Tracheal epithelial cell (primary cell): ENCODE data around the gene OR5B12. TPM values are rescaled to one million over a fixed set of nuclear protein-coding genes. Genes with fewer than 3 reads are reported as not detected.

Experiments used
- total RNA-seq: library from RNA; depleted of rRNA; stranded (reverse); fragments of >200 nt; gene quantifications from 2 replicates; pipeline ENCODE4 v1.2.1, GENCODE V29; 2014

OR5B12 gene
- total RNA-seq = not detected in 2 replicates

DNA sequence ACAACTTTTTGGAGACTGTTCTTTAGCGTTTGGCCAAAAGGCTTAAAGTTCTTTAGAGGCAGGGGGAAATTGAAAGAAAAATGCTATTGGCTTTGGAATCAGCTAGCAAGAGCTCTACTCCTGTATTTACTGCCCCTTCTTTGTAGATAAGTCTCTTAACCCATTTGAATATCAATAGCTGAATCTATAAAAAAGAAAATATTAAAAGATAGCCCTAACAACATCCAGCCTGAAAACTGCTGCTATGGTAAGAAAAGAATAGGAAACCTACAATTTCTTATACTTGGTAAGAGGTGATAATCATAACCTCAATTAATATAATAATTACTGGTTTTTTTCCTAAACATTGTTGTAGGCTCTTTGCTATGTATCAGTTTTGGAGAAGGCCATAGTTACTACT is at the start of gene OR5B12:
TSS of gene OR5B12 (minus strand) at position 101 of the 400 bp plus-strand sequence. CDS start 2,085 bp downstream, outside the sequence.

DNA sequence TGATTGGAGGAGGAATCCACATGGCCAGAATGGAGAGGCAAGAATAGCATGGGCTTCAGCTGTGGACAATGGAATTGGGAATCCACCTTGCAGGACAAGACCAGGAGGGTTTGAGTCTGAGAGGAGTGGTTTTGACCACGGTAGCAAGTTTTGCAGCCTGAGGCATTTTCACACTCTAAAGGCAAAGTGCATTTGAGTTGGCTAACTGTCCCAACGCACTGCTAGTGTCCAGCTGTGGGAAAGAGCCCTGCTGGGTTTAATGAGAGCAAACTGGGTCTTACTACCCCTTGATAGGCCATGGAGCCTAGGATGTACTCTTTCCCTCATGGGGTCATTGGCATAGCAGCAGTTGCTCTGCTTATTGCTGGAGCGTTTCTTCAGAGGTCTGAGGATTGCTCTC is 14.0 kb downstream of the OR5B12 start, which contains the start of gene OR5B2:
TSS of gene OR5B2 (minus strand) at position 101 of the 400 bp plus-strand sequence. CDS start 4,860 bp downstream, outside the sequence.

DNA sequence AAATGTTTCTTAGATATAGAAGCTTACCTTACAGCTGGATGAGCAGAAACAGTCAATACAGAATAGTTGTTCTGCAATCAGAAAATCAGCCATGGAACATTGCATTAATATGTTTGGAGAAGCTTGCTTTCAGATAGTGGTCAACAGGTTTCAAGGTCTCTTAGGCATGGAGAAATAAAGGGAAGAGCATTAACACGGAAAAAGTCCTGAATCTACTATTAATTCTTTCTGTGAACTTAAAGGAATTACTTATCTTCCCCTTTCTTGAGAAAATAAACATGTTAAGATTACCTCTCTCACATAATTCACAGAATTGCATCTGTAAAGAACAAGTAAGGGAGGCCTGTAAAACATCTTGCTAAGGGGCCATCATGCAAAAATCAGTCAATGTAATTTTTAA is 35.3 kb downstream of the OR5B12 start, which contains the start of gene OR5B3:
TSS of gene OR5B3 (minus strand) at position 101 of the 400 bp plus-strand sequence. CDS start 3,465 bp downstream, outside the sequence.

Other genes starting within 250 kb of the OR5B12 start
- gene OR1S2, start 238.1 kb downstream of the OR5B12 start, total RNA-seq = not detected in 2 replicates
- gene OR1S1, start 229.5 kb downstream of the OR5B12 start, total RNA-seq = not detected in 2 replicates
- not detected in 2 replicates for gene OR10Q1, start 213.3 kb downstream of the OR5B12 start, total RNA-seq
- not detected in 2 replicates for gene OR10W1, start 174.0 kb downstream of the OR5B12 start, total RNA-seq
- not detected in 2 replicates for gene OR5B17, start 83.2 kb downstream of the OR5B12 start, total RNA-seq
- gene OR5B3, start 35.4 kb downstream of the OR5B12 start, total RNA-seq = not detected in 2 replicates
- not detected in 2 replicates for gene OR5B2, start 14.1 kb downstream of the OR5B12 start, total RNA-seq
- not detected in 2 replicates for gene OR5B21, start 65.9 kb upstream of the OR5B12 start, total RNA-seq
- gene LPXN, start 133.6 kb upstream of the OR5B12 start, total RNA-seq = 2.1 and 7.2 TPM in 2 replicates
- gene ZFP91, start 136.8 kb upstream of the OR5B12 start, total RNA-seq = 47.2 and 49.2 TPM in 2 replicates
- gene CNTF, start 180.4 kb upstream of the OR5B12 start, total RNA-seq = 0.48 and 2.1 TPM in 2 replicates